22Rv1 (cell line): ENCODE results near the gene TBC1D13.

Experiments used
- CTCF ChIP-seq: fragments of 450-650 bp; IDR thresholded peaks from 2 replicates; pipeline ENCODE4 v1.5.1; 2017; ENCODE audit warnings: mild to moderate bottlenecking
- ZFX ChIP-seq: fragments of 450-650 bp; IDR thresholded peaks from 2 replicates; pipeline ENCODE4 v1.6.1; 2017; ENCODE audit warnings: antibody characterized with exemption, borderline replicate concordance

DNA sequence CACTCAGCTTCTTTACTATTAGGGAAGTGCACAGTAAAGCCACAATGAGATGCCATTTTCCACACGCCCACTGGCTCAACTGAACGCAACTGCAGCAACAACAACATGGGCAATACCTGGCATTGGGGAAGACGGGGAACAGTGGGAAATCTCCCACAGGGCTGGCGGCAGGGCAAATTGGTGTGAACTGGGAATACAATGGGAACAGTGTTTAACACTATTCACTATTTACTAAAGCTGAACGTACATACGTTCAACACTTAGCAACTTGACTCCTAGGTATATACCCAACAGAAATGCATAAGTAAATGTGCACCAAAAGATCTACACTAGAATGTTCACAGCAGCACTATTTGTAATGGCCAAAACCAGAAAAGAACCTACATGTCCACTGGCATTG, 29.5 kb upstream of the TBC1D13 start:
- no peak for TF ChIP-seq CTCF
- no peak for TF ChIP-seq ZFX
